GM12873 (cell line): Measurements from ENCODE around the gene FCHSD2.
A peak's percentile ranks its signal among the peaks of the same experiment; 100 is the strongest.

ENCODE experiments used
- TF ChIP-seq, protein P1 (sequence below): IDR thresholded peaks from 2 replicates; pipeline ENCODE4 v1.5.1; 2012; ENCODE audit warnings: low read depth, mild to moderate bottlenecking, moderate library complexity, low read length, control low read depth; ENCODE audit not compliant: insufficient read depth; ENCODE audit errors: missing control alignments

The FCHSD2 gene

DNA sequence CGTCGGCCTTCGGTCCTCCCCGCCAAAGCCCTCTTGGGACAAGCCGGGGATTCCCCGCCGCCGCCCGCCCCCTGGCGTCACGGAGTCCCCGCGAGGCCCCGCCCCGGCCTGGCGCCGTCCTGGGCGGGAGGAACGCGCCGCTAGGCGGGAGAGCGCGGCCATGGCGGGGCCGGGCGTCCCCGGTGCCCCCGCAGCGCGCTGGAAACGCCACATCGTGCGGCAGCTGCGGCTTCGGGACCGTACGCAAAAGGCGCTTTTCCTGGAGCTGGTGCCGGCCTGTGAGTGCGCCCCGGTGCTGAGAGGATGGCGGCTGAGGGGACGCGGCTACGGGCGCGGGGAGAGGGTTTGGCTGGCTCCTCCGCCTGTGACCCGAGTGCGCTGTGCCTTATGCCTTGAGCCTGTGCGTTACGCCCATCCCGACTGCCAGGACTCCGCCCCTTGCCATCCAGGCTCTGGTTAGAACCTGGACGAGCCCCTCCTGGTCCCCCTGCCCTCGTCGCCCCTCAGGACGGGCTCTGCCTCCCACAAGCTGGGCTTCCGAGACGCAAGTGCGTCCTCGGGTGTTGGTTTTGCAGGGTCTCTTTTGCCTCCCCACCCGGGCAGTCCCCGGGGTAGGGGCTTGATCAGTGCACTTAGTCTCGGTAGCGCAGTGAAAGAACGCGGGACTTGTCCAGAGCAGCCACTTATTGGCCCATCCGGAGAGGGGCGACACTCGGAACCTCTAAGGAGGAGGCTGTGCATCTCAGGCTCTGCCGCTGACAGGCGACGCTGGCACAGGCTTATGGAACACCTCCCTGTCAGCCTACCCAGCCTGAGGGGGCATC lies 327.6 kb downstream of the FCHSD2 start, which contains the start of gene ATG16L2:
Gene ATG16L2 (plus strand): TSS at position 126 of the 824 bp plus-strand sequence. CDS start 35 bp downstream, at position 161.
- TF ChIP-seq, protein P1, sequence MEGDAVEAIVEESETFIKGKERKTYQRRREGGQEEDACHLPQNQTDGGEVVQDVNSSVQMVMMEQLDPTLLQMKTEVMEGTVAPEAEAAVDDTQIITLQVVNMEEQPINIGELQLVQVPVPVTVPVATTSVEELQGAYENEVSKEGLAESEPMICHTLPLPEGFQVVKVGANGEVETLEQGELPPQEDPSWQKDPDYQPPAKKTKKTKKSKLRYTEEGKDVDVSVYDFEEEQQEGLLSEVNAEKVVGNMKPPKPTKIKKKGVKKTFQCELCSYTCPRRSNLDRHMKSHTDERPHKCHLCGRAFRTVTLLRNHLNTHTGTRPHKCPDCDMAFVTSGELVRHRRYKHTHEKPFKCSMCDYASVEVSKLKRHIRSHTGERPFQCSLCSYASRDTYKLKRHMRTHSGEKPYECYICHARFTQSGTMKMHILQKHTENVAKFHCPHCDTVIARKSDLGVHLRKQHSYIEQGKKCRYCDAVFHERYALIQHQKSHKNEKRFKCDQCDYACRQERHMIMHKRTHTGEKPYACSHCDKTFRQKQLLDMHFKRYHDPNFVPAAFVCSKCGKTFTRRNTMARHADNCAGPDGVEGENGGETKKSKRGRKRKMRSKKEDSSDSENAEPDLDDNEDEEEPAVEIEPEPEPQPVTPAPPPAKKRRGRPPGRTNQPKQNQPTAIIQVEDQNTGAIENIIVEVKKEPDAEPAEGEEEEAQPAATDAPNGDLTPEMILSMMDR: peak; percentile 27

- TF ChIP-seq, protein P1: no peak
Measured at GRCh38 chr11:72813740-72814285, 328.3 kb downstream of the FCHSD2 start.

DNA sequence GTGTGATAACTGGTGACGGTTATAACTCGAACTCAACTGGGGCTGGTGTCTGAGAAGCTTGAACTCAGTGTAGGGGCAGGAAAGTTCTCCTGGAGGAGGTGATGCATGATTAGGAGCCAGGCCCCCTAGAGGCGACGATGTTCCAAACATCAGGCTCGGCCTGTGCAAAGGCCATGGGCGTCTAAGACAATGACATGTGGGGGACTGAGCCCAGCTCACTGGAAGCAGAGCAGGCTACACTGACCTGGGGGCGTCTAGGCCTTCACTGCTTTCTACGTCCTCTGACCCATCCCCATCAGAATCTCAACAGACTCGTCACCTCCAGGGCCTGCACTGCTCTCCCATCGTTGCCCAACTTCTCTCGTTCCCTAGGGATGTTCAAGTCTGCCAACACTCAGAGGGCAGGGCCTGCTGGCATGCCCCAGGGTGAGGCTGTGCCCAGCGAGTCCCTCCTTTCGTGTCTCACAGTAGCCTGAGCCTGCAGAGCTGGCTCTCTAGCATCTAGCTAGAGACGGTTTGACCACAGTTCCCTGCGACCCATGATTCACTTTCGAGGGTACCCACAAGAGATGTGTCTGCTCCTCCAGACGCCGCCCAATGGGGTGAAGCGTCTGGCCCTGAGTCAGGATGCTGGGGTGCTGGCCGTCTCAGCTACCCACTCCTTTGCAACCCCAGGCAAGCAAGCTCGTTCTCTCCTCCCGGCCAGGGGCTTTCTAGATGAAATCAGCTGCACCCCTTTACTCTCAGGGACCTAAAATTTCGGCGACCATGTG lies 329.0 kb downstream of the FCHSD2 start:
- TF ChIP-seq, protein P1: peak; percentile 95

- TF ChIP-seq, protein P1: no peak
Measured at GRCh38 chr11:72812604-72812966, 329.5 kb downstream of the FCHSD2 start.

DNA sequence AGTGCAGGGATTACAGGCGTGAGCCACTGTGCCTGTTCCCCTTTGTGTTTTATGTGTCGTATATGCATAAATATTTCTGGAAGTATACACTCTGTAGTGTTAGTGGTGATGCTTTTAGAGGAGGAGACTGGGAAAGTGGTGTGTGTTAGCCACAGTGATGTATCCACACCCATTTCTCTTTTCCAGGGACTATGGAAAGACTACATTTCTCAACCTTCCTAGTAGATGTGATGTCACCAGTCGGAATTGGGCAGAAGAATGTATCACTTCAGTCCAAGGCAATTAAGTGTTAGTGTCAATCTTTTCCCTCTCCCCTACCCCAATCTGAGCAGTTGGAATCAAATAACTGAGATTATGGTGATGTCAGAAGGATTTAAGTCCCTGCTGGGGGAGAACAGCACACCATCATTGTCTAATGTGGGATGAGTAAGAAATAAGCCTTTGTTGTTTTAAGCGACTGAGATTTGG lies 333.8 kb downstream of the FCHSD2 start:
- TF ChIP-seq, protein P1: no peak

GRCh38 chr11:72807792-72808191 lies 334.3 kb downstream of the FCHSD2 start:
- TF ChIP-seq, protein P1: no peak
